ENCODE data around the gene CEP57L1. TPM values are rescaled to one million over a fixed set of nuclear protein-coding genes. Genes with fewer than 3 reads are reported as not detected.
A peak's percentile ranks its signal among the peaks of the same experiment; 100 is the strongest.
"Not testable (repeated sequence)": the region's sequence is repeated elsewhere in the genome, so short reads cannot be mapped to it uniquely, and the experiment has no call there.

The CEP57L1 gene
- total RNA-seq, 1 experiment from 2014 or later = 29.4 TPM

GRCh38 chr6:109083657-109084056, 11.7 kb upstream of the CEP57L1 start:
- Histone ChIP-seq H3K4me3 (no peak overlapping the region), H3K27me3 (no peaks in the 10 kb centered on the region), H3K27ac (no peak overlapping the region), H3K4me1 (no peaks in the 10 kb centered on the region), H3K36me3 (peaks cover 5% of the 10 kb centered on the region; the same call in 1 of the 2 replicates), H3K9me3 (replicated peaks) (no peaks in the 10 kb centered on the region)
- no peak for DNase-seq

GRCh38 chr6:109084146-109084545, 11.2 kb upstream of the CEP57L1 start:
- not testable (repeated sequence) for DNase-seq; H3K4me1 ChIP-seq; H3K36me3 ChIP-seq; H3K27me3 ChIP-seq; H3K9me3 ChIP-seq (replicated peaks); H3K4me3 ChIP-seq; H3K27ac ChIP-seq

- Histone ChIP-seq H3K36me3 (peaks cover 5% of the 10 kb centered on the region; the same call in 1 of the 2 replicates), H3K9me3 (replicated peaks) (no peaks in the 10 kb centered on the region), H3K27me3 (no peaks in the 10 kb centered on the region), H3K4me1 (no peaks in the 10 kb centered on the region; the same call in 1 of the 2 replicates), H3K4me3 (no peak overlapping the region), H3K27ac (no peak overlapping the region)
- no peak for DNase-seq
Observed at GRCh38 chr6:109087661-109088264, 7.5 kb upstream of the CEP57L1 start.

- no peak for DNase-seq
- Histone ChIP-seq H3K9me3 (replicated peaks) (no peaks in the 10 kb centered on the region), H3K4me1 (no peaks in the 10 kb centered on the region; the same call in 1 of the 2 replicates), H3K27ac (no peak overlapping the region), H3K27me3 (no peaks in the 10 kb centered on the region), H3K36me3 (no peaks in the 10 kb centered on the region; the same call in 1 of the 2 replicates), H3K4me3 (no peak overlapping the region)
Observed at GRCh38 chr6:109088995-109089394, 6.3 kb upstream of the CEP57L1 start.

GRCh38 chr6:109091314-109092024, 3.8 kb upstream of the CEP57L1 start:
- H3K36me3 ChIP-seq = no peaks in the 10 kb centered on the region; the same call in 1 of the 2 replicates
- no peak overlapping the region for H3K4me3 ChIP-seq
- no peak overlapping the region for H3K27ac ChIP-seq
- H3K4me1 ChIP-seq = no peaks in the 10 kb centered on the region; the same call in 1 of the 2 replicates
- no peaks in the 10 kb centered on the region for H3K27me3 ChIP-seq
- no peaks in the 10 kb centered on the region for H3K9me3 ChIP-seq (replicated peaks)
- no peak for DNase-seq

DNA sequence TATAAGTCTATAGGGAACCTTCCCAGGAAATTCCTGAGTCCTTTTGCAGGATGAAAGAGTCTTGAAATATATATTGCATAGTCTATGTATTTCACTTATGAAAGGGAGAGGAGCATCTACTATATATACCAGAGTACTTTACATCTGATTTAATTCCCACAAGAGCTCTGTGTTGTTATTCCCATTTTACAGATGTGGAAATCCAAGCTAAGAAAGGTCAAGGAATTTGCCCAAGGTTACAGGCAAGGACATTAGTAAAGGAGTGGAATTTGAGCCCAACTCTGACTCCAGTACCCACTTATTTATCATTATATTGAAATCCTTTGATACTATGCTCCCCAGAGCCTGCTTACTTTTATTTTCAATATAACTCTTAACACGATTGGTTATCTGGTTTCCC, 3.2 kb upstream of the CEP57L1 start:
- Histone ChIP-seq H3K27ac (no peak overlapping the region), H3K9me3 (replicated peaks) (no peaks in the 10 kb centered on the region)

DNA sequence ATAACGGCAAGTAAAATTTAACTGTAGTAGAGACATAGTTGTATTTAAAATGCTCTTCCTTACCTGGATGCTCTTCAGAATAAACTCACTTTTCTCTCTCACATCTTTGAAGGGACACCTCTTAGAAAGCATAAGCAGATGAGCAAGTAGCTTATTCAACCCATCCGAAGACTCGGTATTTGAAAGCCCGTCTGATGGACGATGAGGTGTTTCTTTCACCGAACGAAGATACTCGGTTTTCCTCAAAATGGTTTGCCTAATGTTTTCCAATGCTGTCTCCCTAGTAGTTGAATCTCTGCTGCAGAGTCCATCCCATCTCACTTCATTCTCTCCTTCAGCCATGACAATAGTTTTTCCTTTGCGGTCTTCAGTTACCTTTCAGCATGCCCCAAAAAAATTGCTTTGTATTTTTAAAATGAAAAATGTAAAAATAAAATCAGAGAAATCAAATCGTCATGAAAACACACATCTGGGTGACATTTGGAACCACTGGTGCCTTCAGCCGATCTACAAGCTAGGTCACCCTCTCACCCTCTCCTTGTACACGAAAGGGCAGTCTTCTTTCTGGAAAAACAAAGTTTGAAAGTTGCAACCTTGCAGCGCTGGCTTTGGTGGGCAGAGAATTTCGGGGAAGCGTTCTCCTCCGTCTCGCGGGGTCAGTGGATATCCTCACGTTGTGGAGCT, 1.4 kb upstream of the CEP57L1 start:
- Histone ChIP-seq H3K4me3 (peak overlapping the region; percentile 86), H3K27ac (peak overlapping the region; percentile 98), H3K4me1 (no peaks in the 10 kb centered on the region; the same call in 1 of the 2 replicates), H3K9me3 (replicated peaks) (no peaks in the 10 kb centered on the region), H3K36me3 (no peaks in the 10 kb centered on the region; the same call in 1 of the 2 replicates), H3K27me3 (no peaks in the 10 kb centered on the region)
- peak; percentile 11 to 51 for DNase-seq

More for the DNA sequence above, 3.2 kb upstream of the CEP57L1 start:
- no peak for DNase-seq
- no peaks in the 10 kb centered on the region for H3K27me3 ChIP-seq
- H3K4me1 ChIP-seq = no peaks in the 10 kb centered on the region; the same call in 1 of the 2 replicates
- H3K36me3 ChIP-seq = no peaks in the 10 kb centered on the region; the same call in 1 of the 2 replicates
- peak overlapping the region; percentile 86 for H3K4me3 ChIP-seq

DNA sequence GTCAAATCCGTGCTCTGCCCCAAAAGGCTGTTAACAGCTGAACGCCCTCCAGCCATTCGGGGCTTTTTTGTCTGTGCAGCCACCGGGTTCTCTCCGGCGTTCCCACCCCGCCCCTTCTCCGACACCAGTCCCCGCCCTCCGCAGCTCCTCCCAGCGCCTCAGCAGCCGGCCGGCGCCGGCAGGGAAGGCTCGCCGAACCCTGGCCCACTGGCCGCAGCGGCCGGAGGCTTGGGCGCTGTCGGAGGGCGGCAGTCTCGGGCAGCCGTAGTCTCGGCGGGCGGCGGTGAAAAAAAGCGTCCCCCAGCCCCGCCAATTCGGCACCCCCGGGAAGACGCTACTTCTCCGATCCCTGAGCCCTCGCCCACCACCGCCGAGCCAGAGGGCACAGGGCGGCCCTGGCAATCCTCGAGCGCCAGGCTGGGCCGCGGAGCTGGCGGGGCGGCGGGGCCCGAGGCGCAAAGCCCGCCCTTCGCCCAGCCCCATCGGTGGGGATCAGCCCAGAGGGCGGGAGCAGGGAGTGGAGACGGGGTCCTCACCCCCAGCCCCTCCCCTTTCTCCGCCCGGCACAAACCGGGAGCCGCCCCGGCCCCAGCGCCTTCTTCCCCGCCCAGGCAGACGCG, 781 bp upstream of the CEP57L1 start, which contains the start of gene SESN1:
Gene SESN1, minus strand, starts transcription at position 431 of the 620 bp plus-strand sequence. CDS start 773 bp downstream, outside the sequence.
- Histone ChIP-seq H3K27ac (peak within 1 kb of the TSS; percentile 98), H3K27me3 (no peaks in the 10 kb centered on the region), H3K36me3 (no peaks in the 10 kb centered on the region; the same call in 1 of the 2 replicates), H3K9me3 (replicated peaks) (no peaks in the 10 kb centered on the region), H3K4me3 (peak within 1 kb of the TSS; percentile 86), H3K4me1 (no peaks in the 10 kb centered on the region; the same call in 1 of the 2 replicates)
- DNase-seq = peak; percentile 97

GRCh38 chr6:109095835-109096084, 453 bp downstream of the CEP57L1 start:
- Histone ChIP-seq H3K27me3 (no peaks in the 10 kb centered on the region), H3K4me1 (no peaks in the 10 kb centered on the region; the same call in 1 of the 2 replicates), H3K4me3 (peak overlapping the region; percentile 86), H3K9me3 (replicated peaks) (no peaks in the 10 kb centered on the region), H3K36me3 (no peaks in the 10 kb centered on the region; the same call in 1 of the 2 replicates), H3K27ac (peak overlapping the region; percentile 98)
- DNase-seq = no peak

DNA sequence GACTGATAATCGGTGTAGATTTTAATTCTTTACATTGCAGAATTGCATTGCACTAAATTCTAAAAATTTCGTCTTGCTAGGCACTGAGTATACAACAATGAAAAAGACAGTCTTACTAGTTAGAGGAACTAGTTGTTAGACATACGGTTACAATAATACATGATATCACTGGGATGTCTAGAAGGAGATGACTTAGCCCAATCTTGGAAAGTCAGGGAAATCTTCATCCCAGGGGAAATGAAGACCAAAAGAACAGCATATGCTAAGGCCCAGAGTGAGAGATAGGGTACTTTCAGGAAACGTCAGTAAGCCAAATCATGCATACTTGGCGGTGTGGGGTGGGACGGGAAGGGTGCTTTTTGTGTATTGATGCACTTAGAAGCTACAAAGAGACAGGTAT, 901 bp downstream of the CEP57L1 start:
- H3K27ac ChIP-seq = peak overlapping the region; percentile 98
- peak overlapping the region; percentile 86 for H3K4me3 ChIP-seq
- no peaks in the 10 kb centered on the region; the same call in 1 of the 2 replicates for H3K4me1 ChIP-seq
- no peaks in the 10 kb centered on the region for H3K9me3 ChIP-seq (replicated peaks)
- H3K27me3 ChIP-seq = no peaks in the 10 kb centered on the region
- peak in 1 of 2 experiments; percentile 6 for DNase-seq
- no peaks in the 10 kb centered on the region; the same call in 1 of the 2 replicates for H3K36me3 ChIP-seq

DNA sequence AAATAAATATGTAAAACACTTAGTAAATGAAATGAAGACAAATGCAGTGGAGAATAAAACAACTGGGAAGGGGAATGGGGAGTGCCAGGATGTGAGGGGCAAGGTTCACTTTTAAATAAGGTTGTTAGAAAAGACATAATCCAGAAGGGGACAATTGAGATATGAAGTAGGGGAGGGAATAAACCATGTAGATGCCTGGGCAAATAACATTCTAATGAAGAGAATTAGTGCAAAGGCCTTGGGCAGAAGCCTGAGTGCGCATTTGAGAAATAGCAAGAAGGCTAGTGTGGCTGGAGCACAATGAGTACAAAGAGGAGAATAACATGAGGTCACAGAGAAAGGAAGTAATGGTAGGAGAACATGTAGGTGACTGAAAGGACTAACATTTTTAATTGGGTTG, 2.4 kb downstream of the CEP57L1 start:
- no peak for DNase-seq
- Histone ChIP-seq H3K36me3 (peaks cover 3% of the 10 kb centered on the region; the same call in 1 of the 2 replicates), H3K27me3 (no peaks in the 10 kb centered on the region), H3K4me3 (no peak overlapping the region), H3K27ac (no peak overlapping the region), H3K9me3 (replicated peaks) (no peaks in the 10 kb centered on the region), H3K4me1 (no peaks in the 10 kb centered on the region)

DNA sequence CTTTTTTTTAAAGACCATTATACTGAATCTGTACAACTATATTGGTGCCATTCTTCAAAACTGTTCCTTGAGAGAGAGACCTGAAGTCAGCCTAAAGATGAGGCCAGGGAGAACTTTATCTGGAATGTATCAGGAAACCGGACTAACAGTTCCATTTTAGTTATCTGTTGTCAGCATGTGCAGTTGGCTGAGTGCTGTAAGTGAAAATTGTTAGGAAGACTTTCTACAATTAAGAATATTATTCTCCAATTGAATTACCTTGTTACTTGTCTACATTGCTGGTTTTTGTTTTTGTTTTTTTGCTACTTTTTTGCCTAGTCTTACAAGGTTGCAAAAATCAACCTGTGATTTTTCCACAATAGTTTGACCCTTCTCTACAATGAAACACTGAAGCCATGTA, 7.5 kb downstream of the CEP57L1 start:
- Histone ChIP-seq H3K27ac (no peak overlapping the region), H3K9me3 (replicated peaks) (no peaks in the 10 kb centered on the region), H3K27me3 (no peaks in the 10 kb centered on the region), H3K4me1 (peaks cover 14% of the 10 kb centered on the region), H3K36me3 (peaks cover 9% of the 10 kb centered on the region), H3K4me3 (no peak overlapping the region)
- no peak for DNase-seq

DNA sequence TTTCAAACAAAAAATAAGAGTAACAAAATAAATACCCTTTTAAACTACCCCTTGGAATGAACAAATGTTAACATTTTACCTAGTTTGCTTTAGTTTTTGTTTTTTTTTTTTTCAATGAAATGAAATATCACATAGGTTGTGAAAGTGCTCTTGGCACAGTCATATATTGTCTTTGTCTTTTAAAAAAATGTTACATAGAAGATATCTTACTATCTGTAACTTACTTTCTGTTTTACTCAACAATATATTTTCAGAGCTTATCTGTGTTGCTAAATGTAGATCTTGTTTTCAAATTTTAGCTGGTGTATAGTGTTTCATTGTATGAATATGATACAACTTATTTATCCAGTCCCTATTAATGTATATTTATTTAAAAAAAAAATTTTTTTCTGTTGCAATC, 8.6 kb downstream of the CEP57L1 start:
- Histone ChIP-seq H3K9me3 (replicated peaks) (no peaks in the 10 kb centered on the region), H3K4me1 (peaks cover 14% of the 10 kb centered on the region), H3K36me3 (peaks cover 9% of the 10 kb centered on the region), H3K4me3 (no peak overlapping the region), H3K27me3 (no peaks in the 10 kb centered on the region), H3K27ac (no peak overlapping the region)
- no peak for DNase-seq

- Histone ChIP-seq H3K27ac (no peak overlapping the region), H3K27me3 (no peaks in the 10 kb centered on the region), H3K36me3 (peaks cover 12% of the 10 kb centered on the region), H3K4me3 (no peak overlapping the region), H3K4me1 (peaks cover 14% of the 10 kb centered on the region), H3K9me3 (replicated peaks) (no peaks in the 10 kb centered on the region)
- DNase-seq = no peak
Observed at GRCh38 chr6:109104512-109104911, 9.2 kb downstream of the CEP57L1 start.

All from SJCRH30 (cell line).